SK-N-SH (cell line): ENCODE results near the gene PRRX1. TPM values are rescaled to one million over a fixed set of nuclear protein-coding genes. Genes with fewer than 3 reads are reported as not detected.
A peak's percentile ranks its signal among the peaks of the same experiment; 100 is the strongest.

Experiments used
- CTCF ChIA-PET: fragments of 300-600, 350-600 bp; formaldehyde crosslinking; extraction: SDS; loops from one replicate; lab custom pipeline; 2021; lab: Yijun Ruan, JAX
- POLR2A ChIA-PET: fragments of 350-600 bp; sonication (Branson Sonifier 250); formaldehyde crosslinking; extraction: SDS; loops from one replicate; lab custom pipeline; 2020; ENCODE audit warnings: antibody characterized with exemption, inconsistent platforms; lab: Yijun Ruan, JAX
- DNase-seq: peaks from one replicate; pipeline ENCODE4 v3.0.0; 2012
- H2AFZ ChIP-seq: fragments of 200-600 bp; sonication (generic); 2 replicates; pipeline ENCODE4 v1.8.1; 2016; ENCODE audit warnings: antibody characterized with exemption, mild to moderate bottlenecking, low read depth
- H3F3A ChIP-seq: fragments of 200-600 bp; sonication (generic); replicated peaks from 2 replicates; pipeline ENCODE3; 2016; ENCODE audit warnings: antibody characterized with exemption, mild to moderate bottlenecking; ENCODE audit not compliant: insufficient read depth
- H3K27ac ChIP-seq, 2 experiments: fragments of 200-500 bp in 1 of 2; fragments of 200-600 bp in 1 of 2; sonication (Bioruptor generic) in 1 of 2; sonication (generic), shearing (Covaris generic) in 1 of 2; 2 replicates each; pipeline versions ENCODE4 v1.5.1 to v1.6.1; 2014 to 2016; ENCODE audit warnings: low read depth in 2 of 2, inconsistent platforms in 1 of 2, low read length in 1 of 2, mild to moderate bottlenecking in 1 of 2, mixed read lengths in 1 of 2
- H3K27me3 ChIP-seq: fragments of 200-600 bp; sonication (generic), shearing (Covaris generic); 2 replicates; pipeline ENCODE4 v1.6.1; 2016; ENCODE audit warnings: mixed run types; ENCODE audit not compliant: insufficient read depth
- H3K36me3 ChIP-seq, 2 experiments: fragments of 200-500 bp in 1 of 2; fragments of 200-600 bp in 1 of 2; sonication (Bioruptor generic) in 1 of 2; sonication (generic) in 1 of 2; replicated peaks in 1 of 2; 2 replicates each; pipeline versions ENCODE3 to v1.5.1; 2014 to 2016; ENCODE audit warnings: low read length in 1 of 2, mild to moderate bottlenecking in 1 of 2; ENCODE audit not compliant: insufficient read depth in 2 of 2, control insufficient read depth in 1 of 2
- H3K4me1 ChIP-seq, 2 experiments: fragments of 200-500 bp in 1 of 2; fragments of 200-600 bp in 1 of 2; sonication (Bioruptor generic) in 1 of 2; sonication (generic), shearing (Covaris generic) in 1 of 2; 2 replicates each; pipeline versions ENCODE4 v1.5.1 to v1.6.1; 2014 to 2016; ENCODE audit warnings: low read depth in 1 of 2, low read length in 1 of 2, mixed run types in 1 of 2; ENCODE audit not compliant: insufficient read depth in 2 of 2, control insufficient read depth in 1 of 2
- H3K4me2 ChIP-seq: fragments of 200-600 bp; sonication (generic), shearing (Covaris generic); 2 replicates; pipeline ENCODE4 v1.6.1; 2017; ENCODE audit warnings: mixed run types
- H3K4me3 ChIP-seq, 2 experiments: fragments of 200-500 bp in 1 of 2; fragments of 200-600 bp in 1 of 2; sonication (Bioruptor generic) in 1 of 2; sonication (generic), shearing (Covaris generic) in 1 of 2; 2 replicates each; pipeline versions ENCODE4 v1.5.1 to v1.8.1; 2014 to 2016; ENCODE audit warnings: low read depth in 2 of 2, inconsistent platforms in 1 of 2, low read length in 1 of 2, mild to moderate bottlenecking in 1 of 2, mixed read lengths in 1 of 2, moderate library complexity in 1 of 2
- H3K79me2 ChIP-seq: fragments of 200-600 bp; sonication (generic); 2 replicates; pipeline ENCODE4 v1.8.1; 2017; ENCODE audit warnings: mild to moderate bottlenecking; ENCODE audit not compliant: insufficient read depth
- H3K9ac ChIP-seq: fragments of 200-600 bp; sonication (generic); 2 replicates; pipeline ENCODE4 v1.6.1; 2017; ENCODE audit warnings: mixed run types
- H3K9me2 ChIP-seq: fragments of 200-600 bp; sonication (generic); 2 replicates; pipeline ENCODE4 v1.6.1; 2017; ENCODE audit warnings: mixed run types
- H3K9me3 ChIP-seq: fragments of 200-600 bp; sonication (generic); 2 replicates; pipeline ENCODE4 v1.6.1; 2017; ENCODE audit warnings: mixed run types, mild to moderate bottlenecking, moderate library complexity
- H4K20me1 ChIP-seq: fragments of 200-600 bp; sonication (generic); 2 replicates; pipeline ENCODE4 v1.6.1; 2017; ENCODE audit warnings: mild to moderate bottlenecking, mixed run types; ENCODE audit not compliant: insufficient read depth
- CTCF ChIP-seq: fragments of 200-600 bp; sonication (generic); IDR thresholded peaks from 2 replicates; pipeline ENCODE4 v1.6.1; 2017; ENCODE audit warnings: antibody characterized with exemption, mild to moderate bottlenecking, moderate library complexity
- ELF1 ChIP-seq: IDR thresholded peaks from 2 replicates; pipeline ENCODE4 v1.4.0; 2012
- EZH2phosphoT487 ChIP-seq: fragments of 200-600 bp; sonication (generic); IDR thresholded peaks from 2 replicates; pipeline ENCODE4 v1.6.1; 2017; ENCODE audit warnings: low read depth, mixed run types, mild to moderate bottlenecking, antibody characterized with exemption, moderate library complexity, borderline replicate concordance
- FOSL2 ChIP-seq: IDR thresholded peaks from 2 replicates; pipeline ENCODE4 v1.4.0; 2012; ENCODE audit warnings: low read depth, mild to moderate bottlenecking, moderate library complexity, borderline replicate concordance
- GABPA ChIP-seq: IDR thresholded peaks from 2 replicates; pipeline ENCODE4 v1.4.0; 2012; ENCODE audit warnings: low read depth, mild to moderate bottlenecking
- GATA2 ChIP-seq: sonication (generic); formaldehyde crosslinking; IDR thresholded peaks from 2 replicates; pipeline ENCODE4 v1.5.0; 2020; ENCODE audit warnings: mild to moderate bottlenecking, missing genetic modification reagents
- IRF3 ChIP-seq: fragments of 150-350 bp; IDR thresholded peaks from 2 replicates; pipeline ENCODE4 v1.6.1; 2016; ENCODE audit warnings: mild to moderate bottlenecking, low read depth, low read length
- JUND ChIP-seq: IDR thresholded peaks from 2 replicates; pipeline ENCODE4 v1.4.0; 2012
- MAX ChIP-seq: IDR thresholded peaks from 2 replicates; pipeline ENCODE4 v1.4.0; 2012; ENCODE audit warnings: low read depth
- MEF2A ChIP-seq: IDR thresholded peaks from 2 replicates; pipeline ENCODE4 v1.4.0; 2012; ENCODE audit warnings: low read depth, borderline replicate concordance
- MXI1 ChIP-seq: IDR thresholded peaks from 2 replicates; pipeline ENCODE4 v1.6.1; 2012; ENCODE audit warnings: mild to moderate bottlenecking, low read depth, low read length, improper control_type of control experiment
- PBX3 ChIP-seq: IDR thresholded peaks from 2 replicates; pipeline ENCODE4; 2012
- RAD21 ChIP-seq: IDR thresholded peaks from 2 replicates; pipeline ENCODE4 v1.6.1; 2012; ENCODE audit warnings: mild to moderate bottlenecking, low read length
- RFX5 ChIP-seq: IDR thresholded peaks from 2 replicates; pipeline ENCODE4 v1.6.1; 2012; ENCODE audit warnings: mild to moderate bottlenecking, improper control_type of control experiment, low read length
- RXRA ChIP-seq: IDR thresholded peaks from 2 replicates; pipeline ENCODE4 v1.4.0; 2012; ENCODE audit warnings: low read depth, mild to moderate bottlenecking, borderline replicate concordance
- SMC3 ChIP-seq: IDR thresholded peaks from 2 replicates; pipeline ENCODE4 v1.6.1; 2012; ENCODE audit warnings: low read depth, low read length, improper control_type of control experiment
- TCF12 ChIP-seq: IDR thresholded peaks from 2 replicates; pipeline ENCODE4 v1.4.0; 2012
- ZBTB33 ChIP-seq: IDR thresholded peaks from 2 replicates; pipeline ENCODE4 v1.4.0; 2012; ENCODE audit warnings: low read depth, borderline replicate concordance
- WGBS: methylation state at CpG from one replicate; pipeline ENCODE4 v1.1.6; 2017; ENCODE audit warnings: low lambda C conversion rate; 5-methylcytosine and 5-hydroxymethylcytosine counted together
- polyA plus RNA-seq, 3 experiments: library from polyadenylated mRNA; depleted of rRNA; stranded (reverse); fragments of >200 nt; gene quantifications; 2 replicates each; pipeline ENCODE4 v1.2.3, GENCODE V29; 2012

The PRRX1 gene
- polyA plus RNA-seq, 1 of the 3 experiments (the other 2 are of a cell fraction), result 356 TPM

- peak; percentile 26; the same call in 1 of the 2 replicates for TF ChIP-seq PBX3
- 0 out of 2 replicates have a peak, but pooled peaks have one; percentile 19 for TF ChIP-seq TCF12
- TF ChIP-seq RXRA, result no peak
- peak; percentile 60 for TF ChIP-seq RAD21
- TF ChIP-seq SMC3, result peak; percentile 71
- TF ChIP-seq, all 33 proteins: peak for 9
These were observed 7.1 kb downstream of the PRRX1 start (continued) for GRCh38 chr1:170670802-170671628.

GRCh38 chr1:170671629-170671963 is 7.7 kb downstream of the PRRX1 start:
- peak overlapping the region; percentile 99 for H3K9ac ChIP-seq
- peaks cover 26 to 75% of the 10 kb centered on the region in 2 experiments for H3K36me3 ChIP-seq
- no peak overlapping the region for H2AFZ ChIP-seq
- H4K20me1 ChIP-seq, result no peaks in the 10 kb centered on the region; the same call in 1 of the 2 replicates
- H3K4me2 ChIP-seq, result peak overlapping the region; percentile 92
- peak overlapping the region; percentile 91 to 99 for H3K27ac ChIP-seq
- CTCF ChIA-PET, result interaction anchor here (1.0 kb wide), 1 partner anchor 10 kb away, joined by 3 read pairs; no protein-coding TSS in a partner anchor
- DNase-seq, result no peak
- WGBS, result 39% methylated on average over 4 of the region's 4 CpGs
- H3K27me3 ChIP-seq, result no peaks in the 10 kb centered on the region
- H3K79me2 ChIP-seq, result peaks cover 100% of the 10 kb centered on the region
- no peaks in the 10 kb centered on the region for H3K9me3 ChIP-seq
- peak overlapping the region in 1 of 2 experiments; percentile 66; a peak in 3 of 4 replicates for H3K4me3 ChIP-seq
- H3K4me1 ChIP-seq, result peaks cover 6 to 29% of the 10 kb centered on the region in 2 experiments
- TF ChIP-seq MXI1, result no peak
- TF ChIP-seq RXRA, result no peak
- TF ChIP-seq MEF2A, result no peak
- TF ChIP-seq IRF3, result no peak
- no peak for TF ChIP-seq CTCF
- no peak for TF ChIP-seq RFX5
- no peak for TF ChIP-seq ZBTB33
- no peak for TF ChIP-seq EZH2phosphoT487
- TF ChIP-seq JUND, result no peak
- no peak for TF ChIP-seq SMC3
- TF ChIP-seq FOSL2, result no peak
- no peak for TF ChIP-seq MAX
- no peak for TF ChIP-seq ELF1
- no peak for TF ChIP-seq GABPA
- TF ChIP-seq GATA2, result no peak
- H3F3A ChIP-seq, result peaks cover 72% of the 10 kb centered on the region
- POLR2A ChIA-PET, result no interaction called here
- H3K9me2 ChIP-seq, result no peaks in the 10 kb centered on the region
